Keratinocyte (primary cell): ENCODE data around the gene SLC12A6. TPM values are rescaled to one million over a fixed set of nuclear protein-coding genes. Genes with fewer than 3 reads are reported as not detected.

ENCODE experiments used
- DNase-seq: peaks from one replicate; pipeline ENCODE4 v3.0.0-alpha.2; 2011; ENCODE audit warnings: low read depth, missing footprints, low spot score
- FAIRE-seq: peaks from 2 replicates; lab custom pipeline; 2011; peaks lifted over from hg19 to GRCh38; lab: Jason Lieb, UNC
- H2AFZ ChIP-seq: 2 replicates; pipeline ENCODE4 v1.6.0; 2012; ENCODE audit warnings: low read length, control low read depth, inconsistent platforms; ENCODE audit not compliant: control insufficient read depth
- H3K27ac ChIP-seq: 2 replicates; pipeline ENCODE4 v1.5.1; 2011; ENCODE audit warnings: low read length; ENCODE audit not compliant: control insufficient read depth, insufficient read depth
- H3K27me3 ChIP-seq: 3 replicates; pipeline ENCODE4 v1.6.0; 2011; ENCODE audit warnings: low read length; ENCODE audit not compliant: control insufficient read depth, insufficient read depth; ENCODE audit errors: extremely low read depth
- H3K36me3 ChIP-seq, 2 experiments: 2 replicates in 1 of 2; 3 replicates in 1 of 2; pipeline ENCODE4 v1.5.1; 2011; ENCODE audit warnings: low read length in 2 of 2, mild to moderate bottlenecking in 1 of 2; ENCODE audit not compliant: control insufficient read depth in 2 of 2, insufficient read depth in 2 of 2; ENCODE audit errors: extremely low read depth in 1 of 2
- H3K4me1 ChIP-seq: 3 replicates; pipeline ENCODE4 v1.5.1; 2011; ENCODE audit warnings: low read length; ENCODE audit not compliant: control insufficient read depth, insufficient read depth; ENCODE audit errors: extremely low read depth
- H3K4me2 ChIP-seq: 3 replicates; pipeline ENCODE4 v1.6.0; 2011; ENCODE audit warnings: low read depth, low read length; ENCODE audit not compliant: control insufficient read depth, insufficient read depth; ENCODE audit errors: extremely low read depth
- H3K4me3 ChIP-seq, 3 experiments: fragments of 200-600 bp in 1 of 3; sonication (generic) in 1 of 3; 2 replicates in 2 of 3; 3 replicates in 1 of 3; pipeline ENCODE4 v1.5.1; 2011 to 2016; ENCODE audit warnings: low read length in 3 of 3, mild to moderate bottlenecking in 3 of 3, control low read depth in 2 of 3, inconsistent platforms in 1 of 3, low read depth in 1 of 3, mixed read lengths in 1 of 3, mixed run types in 1 of 3, moderate library complexity in 1 of 3; ENCODE audit not compliant: control insufficient read depth in 2 of 3, insufficient read depth in 2 of 3; ENCODE audit errors: extremely low read depth in 1 of 3
- H3K79me2 ChIP-seq: 2 replicates; pipeline ENCODE4 v1.6.0; 2012; ENCODE audit warnings: low read length; ENCODE audit not compliant: control insufficient read depth, insufficient read depth
- H3K9ac ChIP-seq: 3 replicates; pipeline ENCODE4 v1.6.0; 2011; ENCODE audit warnings: low read length; ENCODE audit not compliant: control insufficient read depth, insufficient read depth; ENCODE audit errors: extremely low read depth
- H3K9me1 ChIP-seq: 3 replicates; pipeline ENCODE4 v1.6.0; 2011; ENCODE audit warnings: low read length; ENCODE audit not compliant: control insufficient read depth, insufficient read depth; ENCODE audit errors: extremely low read depth
- H3K9me3 ChIP-seq: 2 replicates; pipeline ENCODE4 v1.5.1; 2012; ENCODE audit warnings: low read depth, low read length; ENCODE audit not compliant: control insufficient read depth
- H4K20me1 ChIP-seq: 3 replicates; pipeline ENCODE4 v1.6.0; 2011; ENCODE audit warnings: low read length; ENCODE audit not compliant: control insufficient read depth, insufficient read depth; ENCODE audit errors: extremely low read depth
- EZH2 ChIP-seq: IDR thresholded peaks from one replicate; pipeline ENCODE4 v1.6.1; 2012; ENCODE audit warnings: inconsistent platforms, mild to moderate bottlenecking, low read length, moderate library complexity
- dilution Hi-C: fragments of 300-500 bp; cut with MboI; formaldehyde crosslinking; loops from one replicate; pipeline ENCODE4 v1.7.0; 2020; ENCODE audit warnings: low sequenced_read_pairs; ENCODE audit not compliant: extremely low pct_ligation_motif_present
- polyA plus RNA-seq, 5 experiments: library from polyadenylated mRNA; depleted of rRNA in 3 of 5; stranded (reverse) in 3 of 5; stranded (forward) in 1 of 5; unstranded in 1 of 5; fragments of >200 nt; gene quantifications; 1 replicate in 1 of 5; 2 replicates in 3 of 5; 3 replicates in 1 of 5; pipeline versions ENCODE4 v1.2.1 to v1.2.3, GENCODE V29; 2011 to 2012; ENCODE audit warnings: missing spikeins in 2 of 5, low read depth in 1 of 5, low replicate concordance in 1 of 5
- TF ChIP-seq, protein P1 (sequence below), 3 experiments: IDR thresholded peaks in 1 of 3; conservative IDR thresholded peaks in 1 of 3; optimal IDR thresholded peaks in 1 of 3; 2 replicates in 2 of 3; 3 replicates in 1 of 3; pipeline versions ENCODE3 to v1.5.1; 2011; ENCODE audit warnings: low read length in 3 of 3, mild to moderate bottlenecking in 3 of 3, moderate library complexity in 2 of 3, control low read depth in 1 of 3, inconsistent platforms in 1 of 3; ENCODE audit not compliant: insufficient read depth in 2 of 3; ENCODE audit errors: extremely low read depth in 1 of 3

Gene SLC12A6
- polyA plus RNA-seq, 1 donor (not counting 4 experiments of a cell fraction or from before 2014, with no cell fraction given), result 24.3 TPM

DNA sequence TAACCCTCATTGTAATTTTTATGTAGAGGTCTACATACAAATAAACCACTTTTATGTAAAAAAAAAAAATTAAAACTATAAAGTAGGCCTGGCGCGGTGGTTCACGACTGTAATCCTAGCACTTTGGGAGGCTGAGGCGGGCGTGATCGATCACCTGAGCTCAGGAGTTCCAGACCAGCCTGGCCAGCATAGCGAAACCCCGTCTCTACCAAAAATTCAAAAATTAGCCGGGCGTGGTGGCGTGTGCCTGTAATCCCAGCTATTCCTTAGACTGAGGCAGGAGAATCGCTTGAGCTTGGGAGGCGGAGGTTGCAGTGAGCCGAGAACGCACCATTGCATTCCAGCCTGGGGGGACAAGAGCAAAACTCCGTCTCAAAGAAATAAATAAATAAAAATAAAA, 766 bp upstream of the SLC12A6 start:
- Histone ChIP-seq H2AFZ (no peak overlapping the region), H3K36me3 (peaks cover 5 to 7% of the 10 kb centered on the region in 2 experiments)

DNA sequence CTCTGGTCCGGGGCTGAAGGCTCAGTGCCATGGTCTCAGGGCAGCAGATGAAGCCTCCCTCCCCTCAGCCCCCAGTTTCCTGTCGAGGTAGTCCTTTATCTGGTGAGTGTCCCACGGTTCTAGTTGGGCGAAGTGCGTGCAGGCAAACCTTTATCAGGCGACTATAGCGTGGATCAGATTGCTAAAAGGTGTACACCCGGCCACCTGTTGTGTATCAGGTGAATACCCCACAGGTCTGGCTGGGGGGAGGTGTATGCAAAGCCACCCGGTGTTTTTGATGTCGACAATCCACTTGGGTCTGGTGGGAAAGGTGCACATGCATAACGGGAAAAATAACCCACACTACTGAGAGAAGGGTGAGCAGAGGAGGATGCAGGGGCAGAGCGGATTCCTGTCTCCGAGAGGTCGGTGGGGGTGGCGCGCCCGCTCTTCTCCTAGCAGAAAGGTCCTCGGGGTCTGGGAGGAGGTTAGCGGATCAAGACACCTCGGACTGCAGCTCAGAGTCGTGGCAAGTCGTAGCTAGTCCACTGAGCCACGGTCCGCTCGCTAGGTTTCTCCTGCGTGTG, 507 bp downstream of the SLC12A6 start:
- Histone ChIP-seq H3K4me3 (peak overlapping the region; percentile 59 to 92 (median 73)), H4K20me1 (no peaks in the 10 kb centered on the region), H3K36me3 (peaks cover 5 to 7% of the 10 kb centered on the region in 2 experiments), H3K27me3 (no peaks in the 10 kb centered on the region), H3K4me2 (peak overlapping the region; percentile 82), H3K79me2 (peaks cover 17% of the 10 kb centered on the region), H2AFZ (peak overlapping the region; percentile 92), H3K4me1 (peaks cover 11% of the 10 kb centered on the region), H3K27ac (peak overlapping the region; percentile 57), H3K9ac (peak overlapping the region; percentile 78), H3K9me3 (no peaks in the 10 kb centered on the region), H3K9me1 (peaks cover 2% of the 10 kb centered on the region)
- DNase-seq (no peak), FAIRE-seq (no peak)
- dilution Hi-C loops, result no loop called here
- TF ChIP-seq, protein P1, sequence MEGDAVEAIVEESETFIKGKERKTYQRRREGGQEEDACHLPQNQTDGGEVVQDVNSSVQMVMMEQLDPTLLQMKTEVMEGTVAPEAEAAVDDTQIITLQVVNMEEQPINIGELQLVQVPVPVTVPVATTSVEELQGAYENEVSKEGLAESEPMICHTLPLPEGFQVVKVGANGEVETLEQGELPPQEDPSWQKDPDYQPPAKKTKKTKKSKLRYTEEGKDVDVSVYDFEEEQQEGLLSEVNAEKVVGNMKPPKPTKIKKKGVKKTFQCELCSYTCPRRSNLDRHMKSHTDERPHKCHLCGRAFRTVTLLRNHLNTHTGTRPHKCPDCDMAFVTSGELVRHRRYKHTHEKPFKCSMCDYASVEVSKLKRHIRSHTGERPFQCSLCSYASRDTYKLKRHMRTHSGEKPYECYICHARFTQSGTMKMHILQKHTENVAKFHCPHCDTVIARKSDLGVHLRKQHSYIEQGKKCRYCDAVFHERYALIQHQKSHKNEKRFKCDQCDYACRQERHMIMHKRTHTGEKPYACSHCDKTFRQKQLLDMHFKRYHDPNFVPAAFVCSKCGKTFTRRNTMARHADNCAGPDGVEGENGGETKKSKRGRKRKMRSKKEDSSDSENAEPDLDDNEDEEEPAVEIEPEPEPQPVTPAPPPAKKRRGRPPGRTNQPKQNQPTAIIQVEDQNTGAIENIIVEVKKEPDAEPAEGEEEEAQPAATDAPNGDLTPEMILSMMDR (optimal IDR thresholded peaks at IDR 0.05 in 1 of 3, IDR thresholded peaks at IDR 0.05 in 1 of 3, conservative IDR thresholded peaks at IDR 0.05 in 1 of 3; ENCODE audit: extremely low read depth in 1 of 3, insufficient read depth in 2 of 3, low read length in 3 of 3), result no peak
- no peak for TF ChIP-seq EZH2

More for the DNA sequence above, 766 bp upstream of the SLC12A6 start:
- dilution Hi-C loops, result no loop called here
- FAIRE-seq (no peak), DNase-seq (no peak)
- Histone ChIP-seq H3K27me3 (no peaks in the 10 kb centered on the region), H3K4me1 (peaks cover 12% of the 10 kb centered on the region), H3K79me2 (peaks cover 25% of the 10 kb centered on the region), H4K20me1 (no peaks in the 10 kb centered on the region), H3K9me1 (peaks cover 2% of the 10 kb centered on the region), H3K4me2 (peak overlapping the region; percentile 69), H3K9me3 (no peaks in the 10 kb centered on the region), H3K27ac (peak overlapping the region; percentile 42), H3K9ac (peak overlapping the region; percentile 24), H3K4me3 (peak overlapping the region in 1 of 3 experiments; percentile 73)
- no peak for TF ChIP-seq EZH2
- TF ChIP-seq, protein P1 (optimal IDR thresholded peaks at IDR 0.05 in 1 of 3, IDR thresholded peaks at IDR 0.05 in 1 of 3, conservative IDR thresholded peaks at IDR 0.05 in 1 of 3; ENCODE audit: extremely low read depth in 1 of 3, insufficient read depth in 2 of 3, low read length in 3 of 3), result no peak
